PFSK-1 (cell line): ENCODE results near the gene FSTL4.

Source experiments
- FOXP2 ChIP-seq: optimal IDR thresholded peaks from 2 replicates; pipeline ENCODE3; 2011; ENCODE audit warnings: borderline replicate concordance, control low read depth, inconsistent platforms; ENCODE audit not compliant: insufficient read depth; ENCODE audit errors: extremely low read length, extremely low read depth
- POLR2AphosphoS5 ChIP-seq: IDR thresholded peaks from 2 replicates; pipeline ENCODE4 v1.6.1; 2012; ENCODE audit warnings: low read depth, mild to moderate bottlenecking, control low read depth, low read length, moderate library complexity
- TAF1 ChIP-seq: IDR thresholded peaks from 2 replicates; pipeline ENCODE4 v1.6.1; 2012; ENCODE audit warnings: low read length, control low read depth, borderline replicate concordance; ENCODE audit not compliant: insufficient read depth
- TF ChIP-seq, protein P1 (sequence below), 2 experiments: IDR thresholded peaks; 2 replicates each; pipeline versions ENCODE4 v1.6.1 to v1.8.0; 2011 to 2012; ENCODE audit warnings: low read depth in 2 of 2, low read length in 2 of 2, control low read depth in 1 of 2, inconsistent platforms in 1 of 2, mild to moderate bottlenecking in 1 of 2, moderate library complexity in 1 of 2; ENCODE audit not compliant: insufficient read depth in 1 of 2

DNA sequence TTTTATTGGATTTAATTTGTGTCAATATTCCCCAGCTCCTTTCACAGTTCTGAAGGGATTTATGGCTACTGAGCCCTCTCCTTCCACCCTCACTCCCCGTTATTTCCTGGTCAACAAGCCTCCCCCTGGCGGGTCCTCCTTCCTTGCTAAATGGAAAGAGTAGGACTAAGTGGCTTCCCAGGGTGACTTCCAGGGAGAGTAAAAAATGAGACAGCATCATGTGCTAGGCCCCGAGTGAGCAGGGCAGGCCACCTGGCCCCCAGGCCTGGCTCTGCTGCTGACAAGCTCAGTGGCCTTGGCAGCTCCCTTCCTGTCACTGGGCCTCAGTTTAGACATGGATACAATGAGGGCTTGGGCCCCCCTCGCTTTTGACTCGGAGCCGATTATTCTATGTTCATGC is 359.3 kb downstream of the FSTL4 start:
- TF ChIP-seq, protein P1, sequence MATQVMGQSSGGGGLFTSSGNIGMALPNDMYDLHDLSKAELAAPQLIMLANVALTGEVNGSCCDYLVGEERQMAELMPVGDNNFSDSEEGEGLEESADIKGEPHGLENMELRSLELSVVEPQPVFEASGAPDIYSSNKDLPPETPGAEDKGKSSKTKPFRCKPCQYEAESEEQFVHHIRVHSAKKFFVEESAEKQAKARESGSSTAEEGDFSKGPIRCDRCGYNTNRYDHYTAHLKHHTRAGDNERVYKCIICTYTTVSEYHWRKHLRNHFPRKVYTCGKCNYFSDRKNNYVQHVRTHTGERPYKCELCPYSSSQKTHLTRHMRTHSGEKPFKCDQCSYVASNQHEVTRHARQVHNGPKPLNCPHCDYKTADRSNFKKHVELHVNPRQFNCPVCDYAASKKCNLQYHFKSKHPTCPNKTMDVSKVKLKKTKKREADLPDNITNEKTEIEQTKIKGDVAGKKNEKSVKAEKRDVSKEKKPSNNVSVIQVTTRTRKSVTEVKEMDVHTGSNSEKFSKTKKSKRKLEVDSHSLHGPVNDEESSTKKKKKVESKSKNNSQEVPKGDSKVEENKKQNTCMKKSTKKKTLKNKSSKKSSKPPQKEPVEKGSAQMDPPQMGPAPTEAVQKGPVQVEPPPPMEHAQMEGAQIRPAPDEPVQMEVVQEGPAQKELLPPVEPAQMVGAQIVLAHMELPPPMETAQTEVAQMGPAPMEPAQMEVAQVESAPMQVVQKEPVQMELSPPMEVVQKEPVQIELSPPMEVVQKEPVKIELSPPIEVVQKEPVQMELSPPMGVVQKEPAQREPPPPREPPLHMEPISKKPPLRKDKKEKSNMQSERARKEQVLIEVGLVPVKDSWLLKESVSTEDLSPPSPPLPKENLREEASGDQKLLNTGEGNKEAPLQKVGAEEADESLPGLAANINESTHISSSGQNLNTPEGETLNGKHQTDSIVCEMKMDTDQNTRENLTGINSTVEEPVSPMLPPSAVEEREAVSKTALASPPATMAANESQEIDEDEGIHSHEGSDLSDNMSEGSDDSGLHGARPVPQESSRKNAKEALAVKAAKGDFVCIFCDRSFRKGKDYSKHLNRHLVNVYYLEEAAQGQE (IDR thresholded peaks at IDR 0.05; ENCODE audit: insufficient read depth in 1 of 2, low read depth in 2 of 2, low read length in 2 of 2): no peak
- TF ChIP-seq POLR2AphosphoS5: no peak
- TF ChIP-seq TAF1: no peak
- no peak for TF ChIP-seq FOXP2
